Inferior parietal cortex (tissue), 1 donor: ENCODE data around the gene HEPACAM.
A peak's percentile ranks its signal among the peaks of the same experiment; 100 is the strongest.

Experiments
- DNase-seq: peaks from one replicate; pipeline ENCODE4 v3.0.0-alpha.2; 2016; ENCODE audit errors: extremely low spot score

The HEPACAM gene

GRCh38 chr11:124899383-124900145 is 36.3 kb downstream of the HEPACAM start:
- no peak for DNase-seq

GRCh38 chr11:124898711-124899110 is 37.1 kb downstream of the HEPACAM start:
- DNase-seq = peak; percentile 42

- no peak for DNase-seq
Measured at GRCh38 chr11:124898263-124898680, 37.6 kb downstream of the HEPACAM start.

GRCh38 chr11:124897674-124898262 is 38.1 kb downstream of the HEPACAM start, which contains the start of gene ROBO4:
Gene ROBO4 (minus strand): TSS chr11:124897865. CDS start chr11:124897795, 70 bp downstream.
- no peak for DNase-seq

GRCh38 chr11:124896821-124897391 is 38.9 kb downstream of the HEPACAM start:
- no peak for DNase-seq

GRCh38 chr11:124896071-124896750 is 39.6 kb downstream of the HEPACAM start:
- no peak for DNase-seq

- no peak for DNase-seq
Measured at GRCh38 chr11:124895471-124895971, 40.3 kb downstream of the HEPACAM start.

GRCh38 chr11:124894606-124895430 is 41.0 kb downstream of the HEPACAM start:
- no peak for DNase-seq

- DNase-seq = no peak
Measured at GRCh38 chr11:124893781-124894401, 42.0 kb downstream of the HEPACAM start.

GRCh38 chr11:124892750-124893454 is 42.9 kb downstream of the HEPACAM start:
- no peak for DNase-seq

GRCh38 chr11:124892146-124892545 is 43.7 kb downstream of the HEPACAM start:
- DNase-seq = no peak

- DNase-seq = no peak
Measured at GRCh38 chr11:124891373-124891861, 44.4 kb downstream of the HEPACAM start.

GRCh38 chr11:124890683-124891372 is 45.0 kb downstream of the HEPACAM start:
- no peak for DNase-seq

GRCh38 chr11:124890151-124890550 is 45.7 kb downstream of the HEPACAM start:
- DNase-seq = no peak

GRCh38 chr11:124889191-124890091 is 46.4 kb downstream of the HEPACAM start:
- no peak for DNase-seq

GRCh38 chr11:124887667-124888013 is 48.2 kb downstream of the HEPACAM start:
- DNase-seq = no peak

GRCh38 chr11:124886978-124887666 is 48.7 kb downstream of the HEPACAM start:
- DNase-seq = no peak

GRCh38 chr11:124886476-124886875 is 49.4 kb downstream of the HEPACAM start:
- DNase-seq = no peak
